Activated CD8-positive, alpha-beta memory T cell treated with anti-CD3 and anti-CD28 coated beads, Interleukin-2, amount 50 U/mL, for 1 hour (primary cell): ENCODE data around the gene N4BP2L1.

ENCODE experiments used
- DNase-seq: peaks from one replicate; pipeline ENCODE4 v3.0.0-alpha.2; 2020; ENCODE audit errors: extremely low read depth

Gene N4BP2L1

DNA sequence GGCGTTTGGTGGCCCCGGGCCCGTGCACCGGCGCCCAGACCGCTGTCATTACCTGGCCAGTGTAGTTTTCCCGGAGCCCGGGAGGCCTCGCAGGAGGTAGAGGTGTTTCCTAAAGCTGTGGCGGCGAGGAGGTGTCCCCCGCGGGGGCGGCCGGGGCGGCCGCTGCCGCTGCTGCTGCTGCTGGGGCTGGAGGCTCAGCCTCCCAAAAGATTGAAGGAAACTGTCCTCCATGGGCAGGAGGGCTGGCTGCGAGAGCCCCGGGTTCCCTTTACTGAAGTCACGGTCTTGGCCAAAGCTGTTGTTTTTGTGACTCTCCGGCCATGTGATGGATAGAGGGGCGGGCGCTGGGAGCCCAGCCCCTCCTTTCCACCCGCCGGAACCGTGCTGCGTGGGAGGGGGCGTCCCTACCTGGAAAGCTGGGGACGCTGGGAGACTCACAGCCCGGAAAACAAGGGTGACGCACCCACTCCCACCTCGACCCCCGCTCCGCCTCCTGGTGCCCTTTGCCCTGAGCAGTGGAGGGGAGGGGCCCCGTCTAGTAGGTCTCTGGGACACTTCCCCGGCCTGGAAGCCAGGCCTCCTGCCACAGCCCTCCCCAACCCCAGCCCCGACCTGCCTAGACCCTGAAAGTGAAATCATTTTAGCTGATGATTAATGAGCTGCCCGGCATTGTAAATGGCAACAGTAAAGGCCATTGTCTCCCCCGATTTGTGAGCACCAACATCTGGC is at the start of gene N4BP2L1:
N4BP2L1 (minus strand) TSS at position 279 of the 729 bp plus-strand sequence; CDS start at position 231, 48 bp downstream.
- DNase-seq, result peak; percentile 69

- DNase-seq, result no peak
Observed at GRCh38 chr13:32476892-32477291, 49.0 kb upstream of the N4BP2L1 start.

DNA sequence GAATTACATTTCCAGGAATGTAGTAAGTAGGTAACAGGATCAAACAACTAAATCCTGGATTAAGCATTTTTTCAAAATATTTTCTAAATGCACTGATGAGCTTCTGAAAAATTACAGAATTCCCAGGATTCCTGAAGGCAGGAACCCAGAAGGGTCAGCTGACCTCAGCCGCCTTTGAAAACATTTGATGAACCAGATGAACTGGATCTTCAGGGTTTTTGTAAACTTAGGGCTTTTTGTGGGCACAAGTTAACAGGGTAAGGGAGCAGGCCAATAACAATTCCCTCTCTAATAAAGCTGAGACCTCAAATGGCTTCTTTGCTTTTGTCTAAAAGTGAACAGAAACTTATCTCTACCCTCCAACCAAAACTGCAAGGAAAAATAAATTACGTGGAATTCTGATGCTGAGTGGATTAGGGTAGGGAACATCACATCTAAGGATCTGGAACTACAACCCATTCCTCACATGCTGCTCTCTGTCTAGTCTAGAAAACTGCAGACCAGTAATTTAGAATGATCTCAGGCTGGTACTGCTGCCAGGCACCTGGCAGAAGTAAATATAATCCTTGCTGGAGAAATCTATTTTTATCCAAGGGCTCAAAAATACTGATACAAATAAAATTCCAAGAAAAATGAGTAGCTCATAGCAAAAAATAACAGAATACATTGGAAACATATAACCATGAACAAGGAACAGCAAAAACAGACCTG is 48.2 kb upstream of the N4BP2L1 start:
- no peak for DNase-seq

GRCh38 chr13:32474999-32475792 is 47.3 kb upstream of the N4BP2L1 start:
- no peak for DNase-seq

GRCh38 chr13:32473650-32474049 is 45.7 kb upstream of the N4BP2L1 start:
- DNase-seq, result no peak

DNA sequence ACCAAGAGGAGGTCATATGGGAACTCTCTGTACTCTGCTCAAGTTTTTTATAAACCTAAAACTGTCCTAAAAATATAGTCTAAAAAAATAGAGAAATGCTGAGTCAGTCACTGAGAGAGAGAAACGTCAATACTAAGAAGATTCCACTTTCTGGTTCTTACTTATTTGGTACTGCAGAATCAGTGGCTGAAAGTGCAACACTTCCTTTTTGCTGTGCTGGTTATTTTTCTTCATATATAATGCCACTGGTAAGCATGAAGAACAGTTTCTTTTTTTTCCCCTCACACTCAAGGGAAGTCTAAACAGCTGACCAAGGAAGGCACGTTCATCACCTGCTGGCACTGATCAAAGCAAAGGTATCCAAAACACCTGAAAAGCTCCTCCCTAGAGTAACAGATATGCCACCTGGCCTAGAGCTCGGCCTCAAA is 44.3 kb upstream of the N4BP2L1 start:
- no peak for DNase-seq

- DNase-seq, result no peak
Observed at GRCh38 chr13:32471187-32471922, 43.4 kb upstream of the N4BP2L1 start.

DNA sequence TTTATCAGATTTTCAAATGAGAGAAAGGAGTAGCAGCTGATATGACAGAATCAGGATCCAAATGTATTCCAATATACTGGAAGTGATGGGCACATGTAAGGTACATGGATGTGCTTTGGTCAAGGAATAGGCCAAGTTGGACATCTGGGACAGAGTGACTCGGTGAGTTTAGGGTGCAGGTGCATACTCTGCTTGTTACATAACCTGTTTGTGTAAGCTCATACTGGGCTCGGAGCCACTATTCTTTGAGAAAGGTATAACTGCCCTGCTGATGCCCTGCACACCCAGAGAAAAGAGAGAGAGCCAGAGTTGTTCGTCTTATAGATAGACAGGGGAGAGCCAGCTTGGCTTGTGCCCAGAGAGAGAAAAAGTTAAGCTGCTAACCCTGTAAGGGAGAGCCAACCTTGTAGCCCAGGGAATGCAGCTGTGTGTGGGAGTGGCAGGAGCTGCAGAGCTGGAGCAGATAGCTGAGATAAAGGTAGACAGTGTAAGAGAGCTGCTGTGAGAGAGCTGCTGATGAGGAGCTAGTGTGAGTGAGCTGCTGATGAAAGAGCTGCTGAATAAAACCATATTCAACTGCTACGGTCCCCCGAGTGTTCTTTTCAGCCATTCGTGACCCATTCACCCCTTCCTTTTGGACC is 40.7 kb upstream of the N4BP2L1 start:
- DNase-seq, result no peak

DNA sequence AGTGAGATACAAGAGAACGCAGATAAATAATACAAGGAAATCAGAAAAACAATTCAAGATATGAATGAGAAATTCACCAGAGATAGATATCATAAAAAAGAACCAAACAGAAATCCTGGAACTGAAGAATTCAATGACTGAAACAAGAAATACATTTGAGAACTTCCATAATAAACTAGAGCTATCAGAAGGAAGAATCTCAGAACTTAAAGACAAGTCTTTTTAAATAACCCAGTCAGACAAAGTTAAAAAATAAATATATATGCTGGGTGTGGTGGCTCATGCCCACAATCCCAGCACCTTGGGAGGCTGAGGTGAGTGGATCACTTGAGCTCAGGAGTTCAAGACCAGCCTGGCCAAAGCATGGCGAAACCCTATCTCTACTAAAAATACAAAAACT is 28.7 kb upstream of the N4BP2L1 start:
- DNase-seq, result no peak

DNA sequence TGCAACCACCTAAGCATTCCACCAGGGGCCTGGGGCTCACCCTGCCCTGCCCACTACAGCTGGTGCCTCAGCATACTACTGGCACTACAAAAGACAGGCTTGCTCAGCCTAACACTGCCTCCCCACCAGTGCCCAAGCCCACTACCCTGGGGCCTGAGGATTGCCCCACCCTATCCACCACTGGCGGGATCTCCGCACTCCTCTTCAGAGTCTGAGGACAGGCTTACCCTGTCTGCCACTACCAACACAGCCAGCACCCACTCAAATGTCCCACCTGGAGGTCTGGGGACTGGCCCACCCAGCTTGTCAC is 27.6 kb upstream of the N4BP2L1 start:
- DNase-seq, result no peak

DNA sequence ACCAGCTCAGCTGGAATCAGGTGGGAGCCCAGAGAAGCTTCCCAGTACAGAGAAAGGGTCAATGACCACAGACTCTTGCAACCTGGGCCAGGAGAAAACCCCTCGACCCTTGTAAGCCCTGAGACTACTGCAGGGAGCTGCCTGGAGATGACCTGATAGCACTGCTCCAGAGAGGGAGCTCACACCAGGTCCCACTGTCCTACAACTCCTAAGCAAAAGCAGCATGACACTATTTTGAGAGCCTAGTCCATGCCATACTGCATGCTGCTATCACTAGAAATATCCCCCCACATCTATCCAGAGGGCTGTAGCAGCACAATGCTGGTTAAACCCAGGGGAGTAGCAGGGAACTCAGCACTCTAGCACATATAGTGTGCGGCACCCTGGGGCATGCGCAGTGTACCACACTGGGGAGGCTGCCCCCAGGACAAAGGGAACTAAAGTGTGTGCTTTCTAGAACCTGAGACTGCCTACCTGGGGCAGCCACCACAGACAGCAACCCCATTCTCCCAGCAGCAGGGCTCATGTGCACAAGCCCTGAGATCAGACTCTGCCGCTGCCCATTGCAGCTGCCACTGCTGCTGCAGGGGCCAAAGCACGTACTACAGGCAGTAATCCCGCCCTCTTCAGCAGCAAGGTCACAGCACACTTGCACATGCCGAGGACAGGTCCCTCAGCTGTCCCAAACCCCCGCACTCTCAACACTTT is 27.1 kb upstream of the N4BP2L1 start:
- DNase-seq, result no peak

- DNase-seq, result no peak
Observed at GRCh38 chr13:32453981-32454380, 26.1 kb upstream of the N4BP2L1 start.

DNA sequence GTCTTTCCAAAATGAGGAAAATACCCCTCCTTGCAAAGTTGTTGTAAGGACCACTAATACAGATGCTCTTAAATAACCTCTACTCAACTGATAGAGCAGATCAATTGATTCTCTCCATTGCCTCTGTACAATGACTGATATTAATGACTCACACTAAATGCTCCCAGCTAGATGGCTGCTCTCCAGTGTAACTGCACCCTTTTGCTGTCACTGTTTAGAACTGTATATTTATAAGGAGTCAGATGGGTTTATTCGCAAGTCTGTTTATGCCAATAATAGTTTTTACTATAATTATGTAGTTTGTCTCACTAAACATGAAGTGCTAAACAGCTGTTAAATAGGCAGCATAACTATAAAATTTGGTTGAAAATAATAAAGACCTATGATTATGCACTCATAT is 21.0 kb upstream of the N4BP2L1 start:
- DNase-seq, result no peak

DNA sequence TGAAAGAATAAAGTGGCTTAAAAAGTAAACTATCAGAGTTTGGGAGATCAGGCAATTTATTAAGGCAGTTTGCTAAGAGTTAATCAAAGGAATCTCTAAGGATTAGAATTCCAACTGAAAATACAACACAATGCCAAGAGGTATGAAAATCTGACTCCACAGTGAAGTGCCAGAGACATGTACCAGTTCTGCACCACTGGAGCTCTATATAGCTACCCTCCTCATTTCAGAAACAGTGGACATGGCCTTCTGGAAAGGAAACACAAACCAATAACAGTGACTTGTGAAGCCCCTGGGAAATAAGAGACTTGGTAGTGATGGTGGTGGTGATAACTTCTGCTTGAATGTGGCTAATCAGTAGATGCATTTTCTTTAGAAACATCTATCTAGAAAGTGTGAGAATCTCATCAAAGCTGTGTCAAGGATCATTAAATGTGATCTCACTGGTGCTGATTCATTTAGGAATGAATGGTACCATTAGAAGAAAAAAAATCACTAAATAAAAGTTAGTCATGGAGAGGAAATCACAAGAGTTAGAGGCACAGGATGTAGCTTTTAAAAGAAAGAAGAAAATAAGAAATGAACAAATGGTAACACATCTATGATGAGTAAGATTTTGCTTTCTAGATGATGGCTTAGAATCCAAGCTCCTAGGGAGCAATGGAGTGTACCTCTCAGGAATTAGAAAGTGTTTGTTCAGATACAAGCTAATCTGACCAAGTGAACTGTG is 20.1 kb upstream of the N4BP2L1 start:
- DNase-seq, result no peak

- DNase-seq, result no peak
Observed at GRCh38 chr13:32446773-32447465, 19.0 kb upstream of the N4BP2L1 start.

GRCh38 chr13:32446220-32446619 is 18.3 kb upstream of the N4BP2L1 start:
- DNase-seq, result no peak

DNA sequence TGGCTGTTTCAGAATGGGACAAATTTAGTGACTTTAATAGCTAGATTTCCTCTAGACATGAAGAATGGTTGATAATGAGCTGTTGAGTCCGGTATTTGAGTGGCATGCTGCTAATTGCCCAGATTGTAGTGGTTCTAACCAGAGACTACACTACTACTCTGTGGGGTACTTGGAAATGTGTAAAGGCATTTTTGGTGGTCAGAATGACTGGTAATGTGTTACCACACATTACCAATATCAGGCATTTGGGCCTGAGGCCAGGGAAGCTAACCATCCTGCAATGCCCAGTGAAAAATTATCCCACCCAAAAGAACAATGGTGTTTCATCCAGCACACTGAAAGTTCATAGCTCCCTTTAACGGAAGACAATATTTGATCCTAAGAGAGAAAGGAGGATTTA is 17.5 kb upstream of the N4BP2L1 start:
- DNase-seq, result no peak

DNA sequence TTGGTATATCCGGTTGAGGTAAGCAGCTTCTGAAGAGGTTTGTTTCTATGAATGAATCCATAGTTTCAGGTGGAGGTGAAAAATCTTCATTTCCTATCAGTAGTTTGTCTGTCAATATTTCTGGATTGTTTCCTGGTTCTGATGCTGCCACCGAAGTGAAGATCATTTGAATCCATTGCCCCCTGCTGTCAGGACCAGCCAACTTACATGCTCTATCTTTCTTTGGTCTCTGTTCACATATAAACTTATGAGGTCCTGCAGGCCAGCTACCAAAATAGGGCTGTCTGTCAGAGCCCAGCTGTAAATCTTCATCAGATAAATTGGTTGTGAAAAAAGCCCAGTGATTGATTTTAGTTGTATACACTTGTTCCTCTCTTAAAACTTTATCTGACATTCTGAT is 15.2 kb upstream of the N4BP2L1 start:
- DNase-seq, result no peak

DNA sequence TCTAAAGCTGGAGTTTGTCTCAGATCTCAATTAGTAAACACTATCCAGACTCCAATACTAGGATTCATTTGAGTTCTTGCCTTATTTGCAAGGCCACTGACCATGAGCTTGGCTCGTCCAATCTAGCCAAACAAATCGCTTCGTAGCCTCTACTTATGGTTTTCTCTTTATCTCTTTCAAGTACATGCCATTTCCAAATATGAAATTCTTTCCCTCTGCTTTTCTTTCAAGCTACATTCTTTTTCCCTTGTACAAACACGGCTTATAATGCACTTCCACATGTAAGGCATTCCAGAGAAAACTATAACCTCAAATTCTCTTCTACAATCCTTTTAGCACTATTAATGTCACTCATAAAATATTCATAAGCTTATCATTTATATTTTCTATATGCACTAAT is 10.9 kb upstream of the N4BP2L1 start:
- no peak for DNase-seq

DNA sequence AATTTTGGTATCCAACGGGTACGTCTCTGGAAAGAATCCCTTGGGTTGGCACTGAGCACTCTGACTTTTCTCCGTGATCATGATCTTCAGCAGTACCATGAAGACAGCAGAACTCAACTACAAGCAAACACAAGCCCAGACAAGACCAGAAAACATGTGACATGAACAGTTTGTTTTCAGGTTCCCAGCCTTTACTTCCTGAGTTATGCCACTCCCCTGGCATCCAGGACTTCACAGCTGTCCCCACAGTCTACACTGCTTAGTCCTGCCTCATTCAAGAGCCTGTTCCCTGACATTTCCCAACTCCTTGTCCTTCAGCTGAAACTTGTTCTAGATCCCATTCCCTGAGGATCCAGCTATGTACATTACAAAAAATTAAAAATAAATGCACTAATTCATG is 4.9 kb upstream of the N4BP2L1 start:
- DNase-seq, result no peak
